ENCODE results near the gene CRACR2A. TPM values are rescaled to one million over a fixed set of nuclear protein-coding genes. Genes with fewer than 3 reads are reported as not detected.

The CRACR2A gene
- total and polyA plus RNA-seq, 4 donors = 1.4 to 10.2 (median 5.5) TPM

- Histone ChIP-seq H3K27me3 (ENCODE audit: control insufficient read depth in 3 of 3, insufficient read depth in 3 of 3, low read length in 2 of 3) (no peaks in the 10 kb centered on the region), H3K36me3 (ENCODE audit: control insufficient read depth in 4 of 4, insufficient read depth in 4 of 4, low read length in 4 of 4) (no peaks in the 10 kb centered on the region), H3K27ac (ENCODE audit: low read depth in 1 of 2, low read length in 1 of 2) (peak overlapping the region in 1 of 2 donors; percentile 43), H3K4me3 (no peak overlapping the region), H3K9me3 (ENCODE audit: control insufficient read depth in 4 of 4, insufficient read depth in 3 of 4, low read length in 3 of 4) (no peaks in the 10 kb centered on the region), H3K4me1 (ENCODE audit: control insufficient read depth in 5 of 5, insufficient read depth in 5 of 5, low read length in 5 of 5) (peaks cover 0 to 15% (median 6%) of the 10 kb centered on the region in 5 donors), H3K9ac (ENCODE audit: insufficient read depth in 1 of 2, low read length in 2 of 2) (peak overlapping the region in 1 of 2 donors; percentile 23)
- TF ChIP-seq CTCF (IDR thresholded peaks at IDR 0.05; ENCODE audit: control extremely low read depth, extremely low read depth) = no peak
- 53 to 65% methylated on average over 9 of the region's 9 CpGs for WGBS, 2 donors
- DNase-seq = peak; percentile 65 to 87 (median 73)
- peak; percentile 13 for ATAC-seq (ENCODE audit: insufficient read depth, low FRiP score)
Measured at GRCh38 chr12:3753544-3754284, 805 bp upstream of the CRACR2A start.

GRCh38 chr12:3752096-3752709, 706 bp downstream of the CRACR2A start:
- WGBS, 2 donors = 10 to 20% methylated on average over 17 to 18 of the region's 18 CpGs
- no peak for ATAC-seq (ENCODE audit: insufficient read depth, low FRiP score)

GRCh38 chr12:3751151-3752095, 1.5 kb downstream of the CRACR2A start:
- Histone ChIP-seq H3K27me3 (ENCODE audit: control insufficient read depth in 3 of 3, insufficient read depth in 3 of 3, low read length in 2 of 3) (no peaks in the 10 kb centered on the region), H3K9ac (ENCODE audit: insufficient read depth in 1 of 2, low read length in 2 of 2) (no peak overlapping the region), H3K27ac (ENCODE audit: low read depth in 1 of 2, low read length in 1 of 2) (peak overlapping the region in 1 of 2 donors; percentile 37), H3K4me1 (ENCODE audit: control insufficient read depth in 5 of 5, insufficient read depth in 5 of 5, low read length in 5 of 5) (peaks cover 0 to 15% (median 6%) of the 10 kb centered on the region in 5 donors), H3K4me3 (no peak overlapping the region), H3K36me3 (ENCODE audit: control insufficient read depth in 4 of 4, insufficient read depth in 4 of 4, low read length in 4 of 4) (no peaks in the 10 kb centered on the region), H3K9me3 (ENCODE audit: control insufficient read depth in 4 of 4, insufficient read depth in 3 of 4, low read length in 3 of 4) (peaks cover 0 to under 1% (median 0%) of the 10 kb centered on the region in 4 donors)
- DNase-seq (no peak), ATAC-seq (ENCODE audit: insufficient read depth, low FRiP score) (no peak)
- no peak for TF ChIP-seq CTCF (IDR thresholded peaks at IDR 0.05; ENCODE audit: control extremely low read depth, extremely low read depth)
- WGBS, 2 donors = 86 to 87% methylated on average over 15 of the region's 15 CpGs

More at GRCh38 chr12:3752096-3752709, 706 bp downstream of the CRACR2A start:
- no peak for TF ChIP-seq CTCF (IDR thresholded peaks at IDR 0.05; ENCODE audit: control extremely low read depth, extremely low read depth)
- Histone ChIP-seq H3K4me1 (ENCODE audit: control insufficient read depth in 5 of 5, insufficient read depth in 5 of 5, low read length in 5 of 5) (peaks cover 0 to 15% (median 6%) of the 10 kb centered on the region in 5 donors), H3K27me3 (ENCODE audit: control insufficient read depth in 3 of 3, insufficient read depth in 3 of 3, low read length in 2 of 3) (no peaks in the 10 kb centered on the region), H3K4me3 (peak overlapping the region; percentile 26), H3K9ac (ENCODE audit: insufficient read depth in 1 of 2, low read length in 2 of 2) (no peak overlapping the region), H3K9me3 (ENCODE audit: control insufficient read depth in 4 of 4, insufficient read depth in 3 of 4, low read length in 3 of 4) (no peaks in the 10 kb centered on the region), H3K27ac (ENCODE audit: low read depth in 1 of 2, low read length in 1 of 2) (peak overlapping the region in 1 of 2 donors; percentile 75), H3K36me3 (ENCODE audit: control insufficient read depth in 4 of 4, insufficient read depth in 4 of 4, low read length in 4 of 4) (no peaks in the 10 kb centered on the region)
- DNase-seq = peak; percentile 31 to 56 (median 36)
